ENCODE data around the gene FAM131B. TPM values are rescaled to one million over a fixed set of nuclear protein-coding genes. Genes with fewer than 3 reads are reported as not detected.

FAM131B gene
- total RNA-seq, 1 donor from 2014 or later, result 111 TPM

- H3K36me3 Mint-ChIP-seq (ENCODE audit: unreplicated experiment), result no peaks in the 10 kb centered on the region
- H3K4me3 Mint-ChIP-seq (ENCODE audit: unreplicated experiment), result peak overlapping the region; percentile 34
- H3K27me3 Mint-ChIP-seq (ENCODE audit: unreplicated experiment), result peaks cover 10% of the 10 kb centered on the region
- no peak for DNase-seq
- no peak for TF ChIP-seq CTCF (IDR thresholded peaks at IDR 0.05; ENCODE audit: partially characterized antibody, unreplicated experiment)
- H3K4me1 Mint-ChIP-seq (ENCODE audit: low read depth, unreplicated experiment), result no peaks in the 10 kb centered on the region
- peak overlapping the region; percentile 38 for H3K27ac Mint-ChIP-seq (ENCODE audit: unreplicated experiment)
- peaks cover 8% of the 10 kb centered on the region for H3K9me3 Mint-ChIP-seq (ENCODE audit: unreplicated experiment)
These were observed 34.4 kb upstream of the FAM131B start for GRCh38 chr7:143396625-143397556.

DNA sequence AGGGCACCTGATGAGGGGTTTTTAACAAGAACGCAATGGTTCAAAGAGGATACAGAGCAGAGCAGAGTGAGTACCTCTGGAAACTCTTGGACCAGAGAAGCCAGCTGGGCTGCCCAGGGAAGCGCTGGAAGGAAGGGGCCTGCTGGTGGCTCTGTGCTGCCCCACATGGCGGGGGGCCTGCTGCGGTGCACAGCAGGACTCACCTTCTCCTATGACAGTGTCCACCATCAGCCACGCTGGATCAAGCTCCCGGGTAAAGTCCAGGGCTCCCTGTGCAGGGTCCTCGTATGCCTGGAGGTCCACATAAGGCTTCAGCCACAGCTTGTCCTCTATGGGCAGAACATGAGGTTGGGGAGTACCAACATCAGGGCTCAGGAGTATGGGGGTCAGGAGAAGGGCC, 33.7 kb upstream of the FAM131B start:
- Mint-ChIP-seq H3K27ac (ENCODE audit: unreplicated experiment) (no peak overlapping the region), H3K4me1 (ENCODE audit: low read depth, unreplicated experiment) (no peaks in the 10 kb centered on the region), H3K4me3 (ENCODE audit: unreplicated experiment) (no peak overlapping the region), H3K27me3 (ENCODE audit: unreplicated experiment) (peaks cover 10% of the 10 kb centered on the region), H3K9me3 (ENCODE audit: unreplicated experiment) (peaks cover 8% of the 10 kb centered on the region), H3K36me3 (ENCODE audit: unreplicated experiment) (no peaks in the 10 kb centered on the region)
- no peak for DNase-seq
- no peak for TF ChIP-seq CTCF (IDR thresholded peaks at IDR 0.05; ENCODE audit: partially characterized antibody, unreplicated experiment)

DNA sequence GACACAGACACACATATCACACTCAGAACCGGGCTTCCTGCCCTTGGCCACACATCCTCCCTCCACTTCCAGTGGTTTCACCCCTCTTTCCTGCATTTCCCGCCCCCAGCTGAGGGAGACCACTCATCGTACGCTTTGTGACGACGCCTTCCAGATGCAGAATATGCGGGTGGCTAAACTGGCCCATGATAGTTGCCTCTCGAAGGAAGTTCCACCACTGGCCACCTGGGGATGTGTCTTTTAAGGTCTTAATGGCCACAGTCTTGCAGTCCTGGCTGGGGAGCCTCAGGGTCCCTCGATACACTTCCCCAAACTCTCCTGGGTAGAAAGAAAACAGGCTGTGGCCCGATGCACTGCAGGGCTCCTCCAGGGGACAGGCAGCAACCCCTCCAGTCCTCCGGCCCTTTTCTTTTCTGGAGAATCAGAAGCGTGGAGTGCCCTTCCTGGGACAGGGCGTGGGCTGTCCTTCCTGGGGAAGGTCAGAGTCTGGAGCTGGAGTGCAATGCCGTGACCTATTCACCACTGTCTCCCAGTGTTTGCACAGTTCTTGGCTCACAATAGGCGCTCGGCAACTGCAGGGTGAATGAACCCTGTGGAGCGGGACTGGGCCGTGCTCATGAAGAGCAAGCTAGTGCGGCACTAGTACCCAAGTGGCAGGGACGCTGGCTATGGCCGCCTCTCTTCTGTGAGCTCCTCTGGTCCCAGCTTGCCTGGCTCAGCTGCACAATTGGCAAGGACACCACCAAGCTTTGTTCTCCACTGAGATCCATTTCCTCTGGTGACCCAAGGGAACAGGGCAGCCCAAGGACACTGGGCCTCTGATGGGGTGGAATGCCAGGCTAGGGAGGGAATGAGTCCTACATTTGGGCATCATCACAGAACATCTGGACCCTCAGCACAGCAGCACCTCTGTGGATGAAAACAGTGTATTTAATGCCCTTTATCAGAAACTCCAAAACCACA, 33.0 kb upstream of the FAM131B start:
- Mint-ChIP-seq H3K4me1 (ENCODE audit: low read depth, unreplicated experiment) (no peaks in the 10 kb centered on the region), H3K9me3 (ENCODE audit: unreplicated experiment) (peaks cover 8% of the 10 kb centered on the region), H3K4me3 (ENCODE audit: unreplicated experiment) (no peak overlapping the region), H3K27me3 (ENCODE audit: unreplicated experiment) (peaks cover 10% of the 10 kb centered on the region), H3K36me3 (ENCODE audit: unreplicated experiment) (no peaks in the 10 kb centered on the region), H3K27ac (ENCODE audit: unreplicated experiment) (no peak overlapping the region)
- no peak for DNase-seq
- peak; percentile 29 for TF ChIP-seq CTCF (IDR thresholded peaks at IDR 0.05; ENCODE audit: partially characterized antibody, unreplicated experiment)

- Mint-ChIP-seq H3K27ac (ENCODE audit: unreplicated experiment) (no peak overlapping the region), H3K36me3 (ENCODE audit: unreplicated experiment) (peaks cover 5% of the 10 kb centered on the region), H3K27me3 (ENCODE audit: unreplicated experiment) (peaks cover 10% of the 10 kb centered on the region), H3K9me3 (ENCODE audit: unreplicated experiment) (peaks cover 11% of the 10 kb centered on the region), H3K4me1 (ENCODE audit: low read depth, unreplicated experiment) (peaks cover 3% of the 10 kb centered on the region), H3K4me3 (ENCODE audit: unreplicated experiment) (no peak overlapping the region)
- DNase-seq, result no peak
- no peak for TF ChIP-seq CTCF (IDR thresholded peaks at IDR 0.05; ENCODE audit: partially characterized antibody, unreplicated experiment)
These were observed 32.3 kb upstream of the FAM131B start for GRCh38 chr7:143394777-143395176.

Measured in glutamatergic neuron (in vitro differentiated cells).